ENCODE results near the gene CD300LG.
"Not testable (repeated sequence)": the region's sequence is repeated elsewhere in the genome, so short reads cannot be mapped to it uniquely, and the experiment has no call there.

CD300LG gene

GRCh38 chr17:43846963-43847371, at the start of gene CD300LG:
Gene CD300LG (plus strand): TSS chr17:43847176. CDS start chr17:43847217, 41 bp downstream.
- no peak for DNase-seq

- not testable (repeated sequence) for DNase-seq
These were observed 49.0 kb upstream of the CD300LG start for GRCh38 chr17:43798024-43798423.

GRCh38 chr17:43799047-43799446, 47.9 kb upstream of the CD300LG start:
- DNase-seq: no peak

- DNase-seq: no peak
These were observed 46.2 kb upstream of the CD300LG start for GRCh38 chr17:43800736-43801135.

GRCh38 chr17:43801844-43802243, 45.1 kb upstream of the CD300LG start:
- no peak for DNase-seq

- no peak for DNase-seq
These were observed 43.2 kb upstream of the CD300LG start for GRCh38 chr17:43803758-43804157.

GRCh38 chr17:43805117-43805516, 41.9 kb upstream of the CD300LG start:
- DNase-seq: no peak

- DNase-seq: no peak
These were observed 38.9 kb upstream of the CD300LG start for GRCh38 chr17:43808076-43808475.

- DNase-seq: no peak
These were observed 37.9 kb upstream of the CD300LG start for GRCh38 chr17:43809121-43809520.

- no peak for DNase-seq
These were observed 36.7 kb upstream of the CD300LG start for GRCh38 chr17:43810226-43810715.

- DNase-seq: no peak
These were observed 36.2 kb upstream of the CD300LG start for GRCh38 chr17:43810823-43811222.

GRCh38 chr17:43812396-43813265, 34.3 kb upstream of the CD300LG start:
- DNase-seq: no peak

GRCh38 chr17:43813386-43813785, 33.6 kb upstream of the CD300LG start:
- no peak for DNase-seq

GRCh38 chr17:43814026-43814425, 33.0 kb upstream of the CD300LG start:
- DNase-seq: no peak

- no peak for DNase-seq
These were observed 32.3 kb upstream of the CD300LG start for GRCh38 chr17:43814714-43815113.

GRCh38 chr17:43816336-43817320, 30.3 kb upstream of the CD300LG start:
- no peak for DNase-seq

- DNase-seq: no peak
These were observed 29.1 kb upstream of the CD300LG start for GRCh38 chr17:43817826-43818225.

- DNase-seq: no peak
These were observed 28.0 kb upstream of the CD300LG start for GRCh38 chr17:43818966-43819365.

GRCh38 chr17:43820759-43821158, 26.2 kb upstream of the CD300LG start:
- DNase-seq: no peak

- DNase-seq: no peak
These were observed 24.3 kb upstream of the CD300LG start for GRCh38 chr17:43822570-43823190.

- no peak for DNase-seq
These were observed 23.5 kb upstream of the CD300LG start for GRCh38 chr17:43823350-43824084.

- DNase-seq: no peak
These were observed 21.4 kb upstream of the CD300LG start for GRCh38 chr17:43825567-43825966.

All from stimulated activated CD4-positive, alpha-beta T cell treated with anti-CD3 and anti-CD28 coated beads, Interleukin-4, amount 100 ng/mL, for 24 hours (primary cell).